NCI-H2029 (cell line): ENCODE results near the gene MRPS23.

Source experiments
- DNase-seq: peaks from one replicate; lab custom pipeline; 2025; lab: John Stamatoyannopoulos, UW

MRPS23 gene

DNA sequence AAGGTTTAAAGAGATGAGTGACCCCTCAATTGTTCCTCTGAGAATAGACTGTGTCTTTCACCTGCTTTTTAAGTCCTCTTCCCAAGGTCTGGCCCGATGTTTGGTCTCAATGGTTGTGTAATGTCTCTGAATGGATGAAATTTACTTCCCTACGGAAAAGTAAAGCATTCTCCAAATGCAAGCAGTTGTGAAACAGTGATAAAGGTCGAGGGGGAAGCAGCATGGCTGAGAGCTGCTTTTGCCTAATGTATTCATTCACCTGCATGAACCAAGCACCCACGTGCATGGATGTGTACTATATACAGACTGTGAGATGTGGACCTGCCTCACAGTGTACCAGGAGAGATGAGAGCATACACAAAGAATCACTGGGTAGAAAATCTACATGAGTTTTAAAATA lies 11.4 kb downstream of the MRPS23 start:
- no peak for DNase-seq

DNA sequence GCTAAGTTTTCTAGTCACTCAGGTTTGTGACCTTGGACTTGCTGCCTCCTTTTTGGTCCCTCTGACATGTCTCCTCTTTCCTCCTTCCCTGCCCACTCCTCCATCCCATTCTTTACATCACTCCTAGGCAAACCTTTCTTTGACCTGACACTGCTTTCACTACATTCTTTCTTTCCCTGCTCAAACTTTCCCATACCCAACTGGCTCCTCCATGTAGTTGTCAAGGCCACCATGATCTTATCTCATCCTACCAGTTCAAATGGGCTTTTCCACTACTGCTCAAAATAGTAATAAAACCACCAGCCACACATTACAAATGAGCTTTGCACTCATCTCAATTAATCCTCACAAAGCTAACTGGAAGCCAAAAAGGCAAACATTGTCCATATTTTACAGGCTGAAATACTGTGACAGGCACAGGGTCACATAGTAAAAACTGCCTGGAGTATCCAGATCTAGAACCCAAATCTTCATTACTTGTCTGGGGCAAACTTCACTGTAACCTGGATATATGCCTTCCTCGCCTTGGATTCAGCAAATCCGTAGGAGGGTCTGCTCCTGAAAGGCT lies 14.4 kb downstream of the MRPS23 start:
- DNase-seq, result no peak

DNA sequence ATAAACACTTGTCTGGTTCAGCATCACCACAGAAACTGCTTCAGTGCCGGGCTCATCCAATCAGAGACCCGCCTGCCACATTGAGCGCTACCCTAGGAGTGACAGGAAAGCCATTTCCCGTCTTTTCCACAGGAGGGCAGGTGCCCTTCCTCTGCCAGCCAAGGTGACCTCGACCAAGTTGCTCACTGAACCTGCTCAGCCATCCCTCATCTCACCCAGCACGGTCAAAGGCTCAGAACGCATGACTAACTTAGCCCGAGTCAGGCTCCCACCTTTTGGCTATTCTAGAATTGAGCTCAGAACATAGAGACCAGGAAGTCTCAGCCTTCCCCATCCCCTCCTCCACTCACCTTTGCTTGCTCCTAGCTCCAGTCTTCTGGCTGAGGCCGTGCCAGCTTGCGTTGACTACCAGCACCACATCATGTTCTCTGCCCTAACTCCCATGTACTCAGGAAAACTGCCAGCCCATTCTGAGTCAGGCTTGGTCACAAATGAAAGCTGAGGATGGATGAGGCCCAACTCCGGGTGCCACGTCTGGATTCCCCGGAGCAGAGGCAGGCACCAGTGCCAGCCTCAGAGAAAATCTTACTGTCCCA lies 15.6 kb downstream of the MRPS23 start:
- peak; percentile 12 for DNase-seq

DNA sequence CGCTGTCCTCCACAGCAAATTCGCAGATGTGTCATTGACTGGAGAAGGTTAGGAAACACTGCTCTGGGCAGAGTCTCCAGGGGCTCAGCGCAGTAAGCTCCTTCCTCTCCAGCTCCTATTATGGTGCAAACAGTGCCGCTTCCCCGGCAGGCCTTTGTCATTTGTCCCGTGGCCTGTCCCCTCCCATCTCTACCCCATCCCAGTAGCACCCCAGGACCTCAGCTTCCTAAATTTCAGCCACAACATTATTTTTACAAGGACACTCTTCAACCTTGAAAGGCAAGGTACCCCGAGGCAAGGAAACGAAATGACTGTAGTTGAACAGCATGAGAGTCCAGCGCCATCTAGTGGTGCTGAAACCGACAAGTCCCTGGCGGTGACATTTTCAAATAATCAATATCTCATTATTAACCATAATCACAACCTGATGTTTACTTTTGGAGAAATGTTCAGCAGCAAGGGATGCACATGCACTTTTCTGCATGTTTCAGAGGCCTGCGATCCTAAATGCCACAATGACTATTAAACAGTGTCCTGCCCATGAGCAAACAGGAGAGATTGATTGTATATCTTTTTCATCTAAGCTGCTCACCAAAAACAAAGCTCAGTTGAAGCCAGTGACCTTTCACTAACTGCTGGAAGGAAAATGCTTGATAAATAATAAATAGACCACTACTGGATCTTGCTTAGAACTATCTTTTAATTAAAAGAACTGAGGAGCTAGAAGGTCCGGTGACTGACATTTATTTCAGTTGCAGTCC lies 16.5 kb downstream of the MRPS23 start:
- peak; percentile 31 for DNase-seq

DNA sequence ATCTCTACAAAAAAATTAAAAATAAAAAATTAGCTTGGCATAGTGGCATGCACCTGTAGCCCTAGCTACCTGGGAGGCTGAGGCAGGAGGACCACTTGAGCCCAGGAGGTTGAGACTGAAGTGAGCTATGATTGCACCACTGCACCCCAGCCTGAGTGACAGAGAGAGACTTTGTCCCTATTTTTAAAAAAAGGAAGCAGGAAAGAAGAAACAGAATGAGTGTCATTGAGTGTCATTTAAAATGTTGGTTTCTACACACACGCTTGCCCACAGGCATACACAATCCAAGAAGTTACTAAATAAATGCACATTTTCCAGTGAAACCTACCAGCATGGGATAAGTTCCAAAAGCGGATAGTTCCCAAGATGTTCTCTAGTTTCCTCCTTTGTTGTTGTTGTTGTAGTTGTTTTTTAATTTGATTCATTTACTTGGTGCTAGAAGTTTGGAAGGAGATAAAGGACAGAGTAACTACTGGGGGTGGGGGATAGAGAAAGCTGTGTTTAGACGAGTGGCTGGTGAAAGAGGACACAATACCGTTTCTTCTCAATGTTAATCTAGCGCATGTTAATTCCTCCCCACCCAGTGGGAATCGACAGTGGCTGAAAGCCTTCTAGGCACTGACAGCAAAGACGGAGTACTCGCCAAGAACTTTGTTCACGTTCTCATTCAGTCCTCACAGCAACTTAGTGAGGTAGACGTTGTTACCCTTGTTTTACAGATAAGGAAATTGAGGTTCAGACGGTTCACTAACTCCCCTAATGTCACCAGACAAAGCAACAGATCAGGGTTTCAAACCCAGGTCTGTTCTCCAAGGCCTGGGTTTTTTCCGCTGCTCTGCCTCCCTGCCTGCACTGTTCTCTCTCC lies 17.3 kb downstream of the MRPS23 start:
- no peak for DNase-seq

DNA sequence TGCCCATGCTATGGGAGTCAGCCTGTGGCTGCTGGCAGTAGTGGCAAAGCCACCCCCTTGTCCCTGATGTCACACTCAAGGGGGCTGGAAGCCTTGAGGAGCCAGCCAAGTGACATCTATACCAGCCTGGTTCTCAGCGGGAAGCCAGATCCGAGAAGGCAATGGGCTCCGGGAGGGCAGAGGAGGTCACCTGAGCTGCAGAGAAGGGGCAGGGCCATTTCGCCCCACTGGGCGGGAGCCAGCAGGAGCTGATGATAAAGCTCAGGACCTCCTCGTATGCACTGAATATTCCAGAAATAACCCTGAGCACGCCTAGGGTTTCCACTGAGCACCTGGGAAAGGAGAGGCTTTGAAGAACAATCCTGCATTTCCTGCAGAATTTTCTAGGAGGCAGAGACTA lies 19.0 kb downstream of the MRPS23 start:
- DNase-seq, result no peak

DNA sequence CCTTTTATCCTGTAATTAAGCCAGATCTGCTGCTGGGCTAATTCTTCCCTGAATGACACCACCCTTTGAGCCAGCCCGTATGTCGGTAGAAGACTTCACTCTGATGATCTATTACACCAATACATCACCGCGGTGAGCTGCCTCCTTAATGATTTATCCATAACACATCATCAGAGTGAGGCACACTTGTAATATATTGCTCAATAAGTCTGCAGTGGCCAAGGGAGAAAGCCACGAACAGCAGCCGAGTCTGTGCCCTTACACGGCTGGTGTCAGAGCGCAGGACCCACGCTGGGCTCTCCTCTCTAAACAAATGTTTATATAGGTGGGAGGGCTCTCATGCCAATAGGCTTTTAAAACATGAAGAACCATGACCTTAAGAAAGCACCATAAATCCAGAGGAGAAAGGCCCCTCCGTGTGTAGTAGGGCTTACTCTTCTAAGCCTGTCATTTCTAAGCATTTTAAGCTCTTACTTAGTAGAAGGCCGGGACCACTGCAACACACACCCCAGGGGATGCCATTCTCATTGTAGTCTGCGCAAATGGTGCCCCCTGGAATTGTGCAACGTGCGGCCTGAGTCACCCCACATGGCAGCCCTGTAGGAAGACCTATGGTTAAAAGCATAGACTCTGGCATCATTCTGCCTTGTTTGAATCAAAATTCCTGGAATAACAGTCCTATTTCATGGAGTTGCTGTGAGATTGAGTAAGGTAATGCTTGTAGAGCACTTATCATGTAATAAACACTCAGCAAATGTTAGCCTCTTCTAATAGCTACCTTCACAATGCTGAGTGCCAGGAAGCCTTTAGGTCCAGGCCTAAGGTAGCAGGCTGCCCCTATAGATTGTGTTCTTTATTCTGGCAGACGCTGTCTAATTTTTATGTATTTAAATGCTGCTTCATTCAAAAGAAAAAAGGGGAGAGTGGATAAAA lies 26.1 kb downstream of the MRPS23 start:
- no peak for DNase-seq

DNA sequence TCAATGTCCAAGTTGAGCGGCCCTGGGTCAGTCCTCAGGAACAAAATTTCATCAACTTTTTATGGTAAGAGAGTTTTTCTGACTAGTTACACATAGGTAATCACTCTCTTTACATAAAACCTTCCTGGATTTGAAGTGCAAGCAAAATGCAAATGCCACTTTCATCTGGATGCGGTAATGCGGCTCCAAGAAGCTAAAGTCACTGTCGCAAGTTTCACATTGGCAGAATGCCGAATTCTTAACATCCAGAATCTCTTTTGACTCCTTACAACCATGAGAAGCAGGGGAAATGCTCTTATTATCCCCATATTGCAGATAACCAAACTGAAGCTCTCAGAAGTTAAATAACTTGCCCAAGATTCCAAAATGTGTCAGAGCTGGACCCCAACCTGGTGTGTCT lies 30.0 kb downstream of the MRPS23 start:
- no peak for DNase-seq

DNA sequence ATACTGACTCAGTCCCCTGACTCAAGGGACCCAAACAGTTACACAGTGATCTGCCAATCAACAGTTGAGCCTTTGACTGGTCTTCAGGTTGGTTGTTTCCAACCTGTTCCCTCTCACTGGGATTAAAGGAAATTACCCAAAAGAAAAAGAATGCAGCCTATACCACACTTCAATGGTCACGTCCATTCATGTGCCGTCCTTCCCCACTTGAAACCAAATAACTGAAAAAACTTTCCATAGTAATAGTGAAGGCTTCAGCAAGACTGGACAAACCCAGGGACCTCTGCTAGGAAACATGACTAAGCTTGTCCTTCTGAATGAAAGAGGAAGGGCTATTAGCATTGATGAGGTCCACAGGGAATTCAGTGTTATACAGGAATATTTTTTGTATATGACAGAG lies 30.6 kb downstream of the MRPS23 start:
- no peak for DNase-seq

DNA sequence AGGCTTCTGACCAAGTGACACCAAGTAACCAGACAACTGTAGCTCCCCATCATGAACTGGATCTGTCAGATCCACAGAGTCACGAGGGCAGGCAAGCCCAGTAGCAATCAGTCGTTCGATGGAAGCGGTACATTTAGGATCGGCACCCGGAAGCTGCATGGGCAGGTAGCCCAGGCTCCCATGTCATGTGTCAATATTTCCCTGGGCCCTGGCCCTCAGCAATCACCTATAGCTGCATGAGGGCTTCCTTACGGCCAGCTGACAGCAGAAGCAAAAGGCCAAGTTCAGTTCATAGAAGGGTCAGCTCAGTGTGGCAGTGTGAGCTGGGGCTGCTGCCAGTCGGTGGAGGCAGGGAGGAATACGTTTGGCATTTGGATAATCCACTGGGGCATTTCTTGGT lies 31.8 kb downstream of the MRPS23 start:
- DNase-seq, result peak; percentile 3

DNA sequence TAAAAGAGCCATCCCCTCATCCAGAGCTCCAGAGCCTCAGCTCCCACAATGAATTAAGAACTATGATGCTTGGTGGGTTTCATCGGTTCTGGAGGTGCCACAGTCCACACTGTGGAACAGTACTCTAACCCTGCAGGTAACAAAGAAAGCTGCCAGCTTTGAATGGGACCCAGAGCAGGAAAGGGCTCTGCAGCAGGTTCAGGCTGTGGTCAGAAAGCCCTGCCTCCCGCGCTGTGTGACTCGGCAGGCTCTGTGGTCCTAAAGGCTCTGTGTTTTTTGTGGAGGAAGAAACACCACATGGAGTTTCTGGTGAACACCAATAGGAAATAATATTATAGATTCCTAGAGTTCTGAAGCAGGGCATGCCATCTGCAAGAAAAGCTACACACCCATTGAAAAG lies 32.5 kb downstream of the MRPS23 start:
- DNase-seq, result no peak

DNA sequence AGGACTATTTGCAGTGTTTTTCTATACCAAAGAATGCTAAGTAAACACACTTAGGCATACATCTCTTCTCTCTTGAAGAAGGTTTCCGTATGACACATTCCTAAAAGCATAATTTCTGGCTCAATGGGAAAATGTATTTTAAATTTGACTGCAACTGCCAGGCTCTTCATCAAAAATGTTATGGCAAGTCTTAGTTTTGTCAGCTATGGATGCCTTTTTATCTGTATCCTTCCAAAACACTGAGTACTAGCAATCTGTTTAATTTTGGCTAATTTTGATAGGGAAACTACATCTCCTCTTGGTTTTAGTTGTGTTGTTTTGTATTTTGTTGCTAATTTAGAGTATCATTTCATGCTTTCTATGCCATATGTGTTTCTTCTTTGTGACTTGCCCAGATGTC lies 35.4 kb downstream of the MRPS23 start:
- no peak for DNase-seq

DNA sequence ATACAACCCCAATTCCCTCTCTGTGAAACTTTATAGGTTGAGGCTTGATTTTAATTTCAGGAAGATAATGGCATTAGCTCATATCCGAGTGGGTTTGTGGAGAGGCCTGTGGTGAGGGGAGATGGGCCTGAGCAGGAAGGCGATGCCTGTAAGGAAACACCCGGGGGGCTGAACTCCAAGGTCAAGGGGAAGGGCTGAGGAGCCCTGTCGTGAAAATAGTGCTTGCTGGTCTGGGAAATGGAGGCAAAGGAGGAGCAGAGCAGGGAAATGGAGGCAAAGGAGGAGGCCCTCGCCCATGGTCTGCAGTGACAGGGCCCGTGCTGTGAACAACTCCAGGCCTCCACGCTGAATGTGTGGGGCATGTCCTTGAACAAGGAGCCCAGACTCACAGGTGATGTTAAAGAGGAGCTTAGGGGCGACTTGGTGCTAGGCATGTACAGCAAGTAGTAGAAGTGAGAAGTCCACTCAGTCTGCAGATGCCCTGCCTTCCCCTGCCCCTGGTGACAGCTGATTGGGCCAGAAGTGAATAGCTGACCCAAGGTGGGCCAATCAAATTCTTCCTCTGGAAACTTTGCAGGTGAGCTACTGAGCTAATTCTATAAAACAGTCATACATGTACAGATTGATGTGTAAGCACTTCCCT lies 38.1 kb downstream of the MRPS23 start:
- no peak for DNase-seq

DNA sequence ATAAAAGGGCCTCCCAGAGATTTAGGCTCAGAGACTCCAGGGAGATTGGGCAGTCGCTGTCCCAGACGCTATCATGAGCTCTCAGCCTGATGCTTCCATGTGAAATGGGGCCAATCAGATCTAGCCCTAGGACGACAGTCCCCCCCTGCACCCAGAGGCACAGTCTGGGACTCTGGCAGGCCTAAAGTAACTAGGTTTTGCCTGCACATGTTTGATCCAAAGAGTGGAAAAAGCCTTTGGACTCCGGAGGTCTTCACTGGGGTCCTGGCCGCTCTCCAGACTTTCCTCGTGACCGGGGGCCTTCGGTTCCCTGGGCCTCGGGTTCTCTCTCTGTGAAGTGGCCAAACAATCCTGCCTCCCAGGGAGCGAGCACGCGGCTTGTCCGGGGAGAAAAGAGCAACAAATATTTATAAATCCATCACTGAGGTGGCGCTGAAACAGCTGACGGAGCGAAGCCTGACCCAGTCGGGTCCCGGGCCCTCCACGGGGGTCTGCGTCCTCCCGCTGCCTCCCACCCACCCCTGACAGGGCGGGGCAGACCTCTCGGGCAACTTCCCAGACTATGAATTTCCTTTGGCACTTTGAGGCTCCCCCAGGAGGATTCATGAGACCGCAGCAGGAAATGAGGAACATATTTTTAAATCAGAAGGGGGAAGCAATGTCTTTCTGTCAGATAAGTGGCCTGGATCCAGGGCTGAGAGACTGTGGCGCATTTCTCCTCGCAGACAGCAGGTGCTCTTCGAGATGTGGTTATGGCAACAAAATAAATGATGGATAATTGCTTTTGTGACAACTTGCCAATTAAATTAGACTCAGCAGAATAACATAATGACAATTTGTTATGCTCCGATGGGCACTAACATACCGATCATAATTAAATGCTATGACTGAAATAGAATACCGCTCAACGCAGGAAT lies 38.9 kb downstream of the MRPS23 start:
- peak; percentile 66 for DNase-seq

DNA sequence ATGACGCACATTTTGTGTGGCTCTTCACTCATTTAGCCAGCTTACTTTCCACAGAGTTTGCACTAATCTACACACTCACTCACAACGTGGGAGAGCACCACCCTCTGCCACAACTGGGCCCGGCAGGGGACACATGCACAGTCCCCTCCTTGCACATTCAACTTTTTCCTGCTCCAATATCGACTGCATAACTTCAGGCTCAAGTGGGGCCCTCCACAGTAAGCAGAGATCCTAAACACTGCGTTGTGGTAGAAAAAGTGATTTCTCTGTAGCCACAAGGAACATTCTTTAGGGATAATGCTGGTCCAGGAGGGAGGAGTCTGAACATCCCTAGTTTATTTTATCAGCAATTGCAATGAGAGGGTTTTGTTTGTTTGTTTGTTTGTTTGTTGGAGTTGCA lies 40.0 kb downstream of the MRPS23 start:
- no peak for DNase-seq

DNA sequence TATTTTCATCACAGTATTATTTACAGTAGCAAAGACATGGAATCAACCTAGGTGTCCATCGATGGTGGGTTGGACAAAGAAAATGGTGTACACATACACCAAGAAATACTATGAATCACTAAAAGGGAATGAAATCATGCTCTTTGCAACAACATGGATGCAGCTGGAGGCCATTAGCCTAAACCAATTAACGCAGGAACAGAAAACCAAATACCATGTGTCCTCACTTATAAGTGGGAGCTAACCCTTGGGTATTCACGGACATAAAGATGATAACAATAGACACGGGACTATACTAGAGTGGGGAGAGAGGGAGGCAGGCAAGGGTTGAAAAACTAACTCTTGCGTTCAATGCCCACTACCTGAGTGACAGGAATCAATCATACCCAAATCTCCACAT lies 41.0 kb downstream of the MRPS23 start:
- no peak for DNase-seq

DNA sequence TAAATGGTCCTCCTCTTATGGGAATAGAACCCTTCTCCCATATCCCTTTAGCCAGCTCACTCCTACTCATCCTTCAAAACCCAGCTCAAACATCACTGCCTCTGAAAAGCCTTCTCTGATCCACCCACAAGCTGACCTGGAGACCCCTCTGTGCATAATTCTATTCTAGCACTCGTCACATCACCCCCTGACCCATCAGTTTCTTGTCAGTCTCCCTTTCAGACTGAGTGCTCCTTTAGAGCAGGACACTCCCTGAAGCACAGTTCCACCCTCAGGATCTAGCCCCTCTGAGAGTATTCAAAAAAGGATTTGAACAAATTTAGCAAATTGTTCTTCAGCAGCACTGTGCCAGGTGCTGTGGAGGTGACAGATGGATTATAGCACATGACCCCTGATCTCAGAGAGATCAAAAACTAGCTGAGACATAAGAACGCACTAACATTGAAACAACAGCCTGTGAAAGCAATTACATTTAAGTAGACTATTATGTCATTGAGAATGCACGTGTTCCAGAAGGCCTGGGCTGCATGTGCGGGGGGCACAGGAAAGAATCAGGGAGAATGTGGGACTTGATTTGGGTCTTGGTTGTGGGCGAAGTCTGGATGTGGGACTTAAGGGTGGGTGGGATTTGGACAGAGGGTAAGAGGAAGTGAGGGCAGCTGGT lies 43.5 kb downstream of the MRPS23 start:
- DNase-seq, result no peak

DNA sequence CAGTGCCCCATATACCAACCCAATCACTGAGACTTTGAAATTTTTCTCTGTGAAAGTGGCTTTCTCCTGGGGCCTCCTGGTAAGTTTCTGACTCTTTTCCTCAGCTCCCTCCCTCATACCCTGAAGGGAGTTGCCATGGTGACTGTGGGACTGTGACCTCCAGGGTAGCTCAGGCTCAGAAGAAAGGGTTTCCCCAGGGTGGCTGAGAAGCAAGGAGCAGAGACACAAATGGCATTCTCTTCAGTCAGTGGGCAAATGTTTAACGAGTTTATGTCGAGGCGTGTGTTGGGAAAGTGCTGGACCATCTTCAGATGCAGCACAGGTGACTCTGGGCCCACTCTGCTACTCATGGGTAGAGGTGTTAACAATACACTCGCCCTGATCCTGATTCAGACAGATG lies 46.8 kb downstream of the MRPS23 start:
- no peak for DNase-seq

DNA sequence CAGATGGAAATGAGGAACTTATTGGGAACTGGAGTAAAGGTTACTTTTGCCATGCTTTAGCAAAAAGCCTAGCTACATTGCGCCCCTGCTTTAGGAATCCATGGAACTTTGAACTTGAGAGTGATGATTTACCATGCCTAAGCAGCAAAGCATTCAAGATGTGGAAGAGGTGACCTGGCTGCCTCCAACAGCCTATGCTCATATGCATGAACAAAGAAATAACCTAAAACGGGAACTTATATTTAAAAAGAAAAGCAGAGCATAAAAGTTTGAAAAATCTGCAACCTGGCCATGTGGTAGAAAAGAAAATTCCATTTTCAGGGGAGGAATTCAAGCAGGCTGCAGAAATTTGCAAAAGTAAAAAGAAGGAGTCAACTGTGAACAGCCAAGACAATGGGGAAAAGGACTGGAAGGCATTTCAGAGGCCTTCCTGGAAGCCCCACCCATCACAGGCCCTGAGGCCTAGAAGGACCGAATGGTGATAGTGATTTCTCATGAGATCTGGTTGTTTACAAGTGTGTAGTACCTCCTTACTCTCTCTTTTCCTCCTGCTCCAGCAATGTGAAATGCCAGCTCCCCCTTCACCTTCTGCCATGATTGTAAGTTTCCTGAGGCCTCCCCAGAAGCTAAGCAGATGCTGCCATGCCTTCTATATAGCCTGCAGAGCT lies 48.7 kb downstream of the MRPS23 start:
- DNase-seq, result no peak
